Measurements from ENCODE around the gene PTPN11.

The PTPN11 gene

DNA sequence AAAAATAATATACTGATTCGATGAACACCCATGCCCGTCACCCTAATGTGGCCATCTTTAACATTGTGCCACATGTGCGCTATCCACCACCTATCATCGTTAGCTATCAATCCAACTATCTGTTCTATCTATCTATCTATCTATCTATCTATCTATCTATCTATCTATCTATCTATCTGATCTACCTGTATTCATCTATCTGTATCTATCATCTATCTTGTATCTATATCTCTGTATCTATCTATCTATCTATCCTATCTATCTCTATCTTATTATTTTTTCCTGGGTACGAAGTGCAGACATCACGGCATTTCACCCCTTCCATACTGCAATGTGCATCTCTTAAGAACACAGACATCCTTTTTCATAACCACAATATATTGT, 106.7 kb downstream of the PTPN11 start:
- no peak for TF ChIP-seq CTCF (conservative IDR thresholded peaks at IDR 0.05; ENCODE audit: low read depth, low read length)
- no peak overlapping the region for H3K4me3 ChIP-seq (ENCODE audit: low read depth, low read length)
- DNase-seq (ENCODE audit: low read depth): no peak

DNA sequence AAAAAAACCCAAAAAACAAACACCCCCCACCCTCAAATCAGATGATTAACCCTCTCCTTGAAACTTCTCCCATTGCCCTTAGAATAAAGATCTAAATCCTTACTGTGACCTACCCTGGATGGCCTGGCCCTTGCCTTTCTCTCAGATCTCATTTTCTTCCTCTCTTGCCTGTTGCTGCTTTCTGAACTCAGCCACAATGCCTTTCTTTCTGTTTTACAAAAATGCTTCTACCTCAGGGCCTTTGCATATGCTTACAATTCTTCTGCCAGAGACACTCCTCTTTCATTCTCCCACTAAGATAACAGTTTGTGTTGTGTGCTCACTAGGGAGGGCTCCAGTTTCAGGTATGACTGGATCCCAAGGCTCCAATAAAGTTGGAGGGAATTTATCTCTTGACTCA, 108.3 kb downstream of the PTPN11 start:
- no peak overlapping the region for H3K4me3 ChIP-seq (ENCODE audit: low read depth, low read length)
- no peak for TF ChIP-seq CTCF (conservative IDR thresholded peaks at IDR 0.05; ENCODE audit: low read depth, low read length)
- DNase-seq (ENCODE audit: low read depth): no peak

DNA sequence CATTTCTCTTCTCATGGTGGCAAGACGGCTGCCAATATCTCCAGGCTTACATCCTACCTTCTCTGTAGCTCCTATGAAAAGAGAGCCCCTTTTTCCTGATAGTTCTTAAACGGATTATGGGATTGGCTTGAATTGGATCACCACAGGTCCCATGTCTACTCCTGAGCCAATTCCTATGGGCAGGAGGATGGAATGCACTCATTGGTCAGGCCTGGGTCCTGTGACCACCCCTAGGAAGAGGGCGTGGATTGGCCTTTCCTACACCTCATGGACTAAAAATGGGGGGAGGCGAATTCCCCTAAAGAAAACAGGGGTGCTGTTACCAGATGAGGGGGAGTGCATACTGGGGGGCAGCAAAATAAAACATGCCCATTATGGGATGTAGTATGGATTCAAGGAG, 108.8 kb downstream of the PTPN11 start:
- no peak for DNase-seq (ENCODE audit: low read depth)
- TF ChIP-seq CTCF (conservative IDR thresholded peaks at IDR 0.05; ENCODE audit: low read depth, low read length): no peak
- H3K4me3 ChIP-seq (ENCODE audit: low read depth, low read length): no peak overlapping the region

DNA sequence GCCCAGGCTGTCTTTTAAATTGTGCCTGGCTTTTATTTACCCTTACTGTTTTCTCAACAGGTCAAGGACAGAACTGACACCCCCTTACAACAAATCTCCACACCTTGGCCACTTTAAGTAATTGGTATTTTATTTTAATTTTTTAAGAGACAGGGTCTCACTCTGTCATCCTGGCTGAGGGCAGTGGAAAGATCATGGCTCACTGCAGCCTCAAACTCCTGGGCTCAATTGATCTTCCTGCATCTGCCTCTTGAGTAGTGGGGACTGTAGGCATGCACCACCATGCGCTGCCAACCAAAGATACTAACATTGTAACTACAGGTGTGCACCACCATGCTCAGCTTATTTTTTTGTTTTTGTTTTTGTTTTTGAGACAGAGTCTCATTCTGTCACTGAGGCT, 109.8 kb downstream of the PTPN11 start:
- no peak for TF ChIP-seq CTCF (conservative IDR thresholded peaks at IDR 0.05; ENCODE audit: low read depth, low read length)

GRCh38 chr12:112530941-112531340, 112.2 kb downstream of the PTPN11 start:
- TF ChIP-seq CTCF (conservative IDR thresholded peaks at IDR 0.05; ENCODE audit: low read depth, low read length): no peak
- H3K4me3 ChIP-seq (ENCODE audit: low read depth, low read length): no peak overlapping the region
- DNase-seq (ENCODE audit: low read depth): no peak

More for the DNA sequence above, 109.8 kb downstream of the PTPN11 start:
- no peak overlapping the region for H3K4me3 ChIP-seq (ENCODE audit: low read depth, low read length)
- no peak for DNase-seq (ENCODE audit: low read depth)

DNA sequence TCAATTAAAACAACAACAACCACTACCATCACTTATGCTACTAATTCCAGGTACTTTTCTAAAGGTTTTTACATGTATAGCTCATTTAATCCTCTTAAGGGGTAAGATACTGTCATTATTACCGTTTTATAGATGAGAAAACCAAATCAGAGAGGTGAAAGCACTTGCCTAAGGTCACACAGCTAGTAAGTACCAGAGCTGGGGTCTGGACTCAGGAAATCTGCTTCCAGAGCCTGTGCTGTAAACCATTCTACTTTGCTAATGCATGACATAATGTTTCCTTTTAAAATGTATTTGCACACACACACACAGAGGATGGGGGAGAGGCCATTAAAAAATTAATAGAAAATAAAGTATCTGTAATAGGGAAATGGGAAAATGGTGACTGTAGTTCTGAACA, 113.4 kb downstream of the PTPN11 start:
- H3K4me3 ChIP-seq (ENCODE audit: low read depth, low read length): no peak overlapping the region
- no peak for TF ChIP-seq CTCF (conservative IDR thresholded peaks at IDR 0.05; ENCODE audit: low read depth, low read length)
- no peak for DNase-seq (ENCODE audit: low read depth)

DNA sequence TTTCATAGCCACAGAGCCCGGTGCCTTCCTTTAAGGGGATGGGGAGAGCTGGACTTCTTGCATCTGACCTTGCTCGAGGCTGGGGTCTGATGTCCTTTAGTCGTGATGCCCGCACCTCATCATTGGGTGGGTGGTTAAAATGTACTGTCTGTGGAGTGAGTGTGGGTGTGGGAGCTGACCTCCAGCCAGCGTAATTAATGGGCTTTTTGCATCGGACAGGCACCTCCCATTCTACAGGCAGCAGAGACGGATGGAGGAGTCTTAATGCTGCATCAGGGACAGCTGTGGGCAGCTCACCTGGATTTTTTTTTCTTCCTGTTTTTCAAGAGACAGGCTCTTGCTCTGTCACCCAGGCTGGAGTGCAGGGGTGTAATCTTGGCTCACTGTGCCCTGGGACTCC, 114.8 kb downstream of the PTPN11 start:
- no peak for DNase-seq (ENCODE audit: low read depth)
- TF ChIP-seq CTCF (conservative IDR thresholded peaks at IDR 0.05; ENCODE audit: low read depth, low read length): no peak
- no peak overlapping the region for H3K4me3 ChIP-seq (ENCODE audit: low read depth, low read length)
